ENCODE data around the gene ZNF516.

The ZNF516 gene

DNA sequence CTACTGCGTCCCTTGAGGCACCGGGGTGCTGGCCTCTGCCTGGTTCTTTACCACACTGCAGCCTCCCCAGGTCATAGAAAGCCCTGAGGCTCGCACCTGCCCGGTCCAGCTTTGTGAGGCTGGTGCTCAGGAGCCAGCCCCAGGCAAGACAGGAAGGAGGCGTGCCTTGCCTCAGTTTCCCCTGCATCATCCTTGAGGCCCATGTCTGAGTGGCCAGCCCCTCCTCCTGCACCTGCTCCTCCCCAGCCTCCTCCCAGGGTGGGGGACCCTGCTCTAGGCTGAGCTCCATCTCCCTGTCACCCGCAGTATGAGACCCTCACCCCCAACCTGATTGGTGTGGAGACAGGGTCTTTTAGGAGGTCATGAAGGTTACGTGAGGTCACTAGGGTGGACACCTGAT, 147.7 kb downstream of the ZNF516 start:
- 0 out of 2 replicates have a peak, but pooled peaks cover 2% of the 10 kb centered on the region for H3K4me1 ChIP-seq (ENCODE audit: control insufficient read depth, insufficient read depth, low read length)
- TF ChIP-seq ZNF660 (tag by site-specific recombination; IDR thresholded peaks at IDR 0.05) (no peak), ZNF514 (tag by site-specific recombination; IDR thresholded peaks at IDR 0.05) (no peak), ZNF510 (tag by site-specific recombination; IDR thresholded peaks at IDR 0.05; ENCODE audit: insufficient replicate concordance) (no peak), GLIS1 (tag by site-specific recombination; IDR thresholded peaks at IDR 0.05) (no peak), ZNF530 (tag by site-specific recombination; IDR thresholded peaks at IDR 0.05; ENCODE audit: low read depth) (no peak), KLF10 (tag by site-specific recombination; IDR thresholded peaks at IDR 0.05) (no peak), ZNF777 (tag by site-specific recombination; IDR thresholded peaks at IDR 0.05; ENCODE audit: borderline replicate concordance) (no peak), ZBTB17 (tag by site-specific recombination; IDR thresholded peaks at IDR 0.05) (no peak)
- TF ChIP-seq, protein P1, sequence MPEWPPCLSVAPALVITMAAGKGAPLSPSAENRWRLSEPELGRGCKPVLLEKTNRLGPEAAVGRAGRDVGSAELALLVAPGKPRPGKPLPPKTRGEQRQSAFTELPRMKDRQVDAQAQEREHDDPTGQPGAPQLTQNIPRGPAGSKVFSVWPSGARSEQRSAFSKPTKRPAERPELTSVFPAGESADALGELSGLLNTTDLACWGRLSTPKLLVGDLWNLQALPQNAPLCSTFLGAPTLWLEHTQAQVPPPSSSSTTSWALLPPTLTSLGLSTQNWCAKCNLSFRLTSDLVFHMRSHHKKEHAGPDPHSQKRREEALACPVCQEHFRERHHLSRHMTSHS (tag by site-specific recombination; IDR thresholded peaks at IDR 0.05): no peak
- TF ChIP-seq, protein P2, sequence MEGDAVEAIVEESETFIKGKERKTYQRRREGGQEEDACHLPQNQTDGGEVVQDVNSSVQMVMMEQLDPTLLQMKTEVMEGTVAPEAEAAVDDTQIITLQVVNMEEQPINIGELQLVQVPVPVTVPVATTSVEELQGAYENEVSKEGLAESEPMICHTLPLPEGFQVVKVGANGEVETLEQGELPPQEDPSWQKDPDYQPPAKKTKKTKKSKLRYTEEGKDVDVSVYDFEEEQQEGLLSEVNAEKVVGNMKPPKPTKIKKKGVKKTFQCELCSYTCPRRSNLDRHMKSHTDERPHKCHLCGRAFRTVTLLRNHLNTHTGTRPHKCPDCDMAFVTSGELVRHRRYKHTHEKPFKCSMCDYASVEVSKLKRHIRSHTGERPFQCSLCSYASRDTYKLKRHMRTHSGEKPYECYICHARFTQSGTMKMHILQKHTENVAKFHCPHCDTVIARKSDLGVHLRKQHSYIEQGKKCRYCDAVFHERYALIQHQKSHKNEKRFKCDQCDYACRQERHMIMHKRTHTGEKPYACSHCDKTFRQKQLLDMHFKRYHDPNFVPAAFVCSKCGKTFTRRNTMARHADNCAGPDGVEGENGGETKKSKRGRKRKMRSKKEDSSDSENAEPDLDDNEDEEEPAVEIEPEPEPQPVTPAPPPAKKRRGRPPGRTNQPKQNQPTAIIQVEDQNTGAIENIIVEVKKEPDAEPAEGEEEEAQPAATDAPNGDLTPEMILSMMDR (tag by site-specific recombination; IDR thresholded peaks at IDR 0.05): no peak
- ChIA-PET CTCF (interaction anchor here (0.6 kb wide), 1 partner anchor 308 kb away, joined by 5 read pairs; no protein-coding TSS in a partner anchor), POLR2A (no interaction called here)
- H3K36me3 ChIP-seq (ENCODE audit: control insufficient read depth in 2 of 2, insufficient read depth in 1 of 2, low read length in 2 of 2): no peaks in the 10 kb centered on the region; a peak in 1 of 3 replicates
- H3K4me3 ChIP-seq (ENCODE audit: low read depth, low read length): no peak overlapping the region
- no peak overlapping the region for H3K27ac ChIP-seq (ENCODE audit: extremely low read depth, low read depth, low read length)
- H3K9me3 ChIP-seq (ENCODE audit: control insufficient read depth, insufficient read depth, low read depth, low read length): no peaks in the 10 kb centered on the region

DNA sequence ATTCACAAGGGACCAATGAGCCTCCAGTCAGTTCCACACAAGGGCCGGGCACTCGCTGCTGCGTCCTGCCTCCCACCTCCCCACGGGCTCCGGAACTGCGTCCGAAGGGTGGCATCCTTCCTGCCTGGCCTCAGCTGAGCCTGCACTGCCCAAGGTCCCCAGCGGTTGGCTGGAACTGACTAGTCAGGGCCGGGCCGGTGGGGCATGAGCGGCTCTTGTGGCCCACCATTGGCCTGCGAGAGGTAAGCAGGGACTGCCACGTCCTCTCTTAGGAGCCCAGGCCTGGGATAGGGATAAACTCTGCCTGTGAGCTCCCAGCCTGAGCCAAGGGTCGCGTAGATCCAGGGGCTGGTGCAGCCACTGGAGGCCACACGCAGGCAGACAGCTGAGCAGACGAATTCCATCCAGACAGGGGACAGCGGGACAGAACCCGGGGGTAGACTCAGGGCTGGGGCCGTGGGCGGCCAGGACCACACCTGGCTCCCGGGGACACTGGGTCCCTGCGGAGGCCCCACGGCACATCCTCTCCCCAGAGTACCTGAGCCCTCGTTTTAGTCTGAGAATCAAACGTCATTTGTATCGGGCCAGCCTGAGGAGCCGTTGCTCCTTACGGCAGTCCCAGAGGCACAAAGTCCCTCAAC, 148.4 kb downstream of the ZNF516 start:
- TF ChIP-seq, protein P3, sequence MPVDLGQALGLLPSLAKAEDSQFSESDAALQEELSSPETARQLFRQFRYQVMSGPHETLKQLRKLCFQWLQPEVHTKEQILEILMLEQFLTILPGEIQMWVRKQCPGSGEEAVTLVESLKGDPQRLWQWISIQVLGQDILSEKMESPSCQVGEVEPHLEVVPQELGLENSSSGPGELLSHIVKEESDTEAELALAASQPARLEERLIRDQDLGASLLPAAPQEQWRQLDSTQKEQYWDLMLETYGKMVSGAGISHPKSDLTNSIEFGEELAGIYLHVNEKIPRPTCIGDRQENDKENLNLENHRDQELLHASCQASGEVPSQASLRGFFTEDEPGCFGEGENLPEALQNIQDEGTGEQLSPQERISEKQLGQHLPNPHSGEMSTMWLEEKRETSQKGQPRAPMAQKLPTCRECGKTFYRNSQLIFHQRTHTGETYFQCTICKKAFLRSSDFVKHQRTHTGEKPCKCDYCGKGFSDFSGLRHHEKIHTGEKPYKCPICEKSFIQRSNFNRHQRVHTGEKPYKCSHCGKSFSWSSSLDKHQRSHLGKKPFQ (tag by site-specific recombination; IDR thresholded peaks at IDR 0.05): no peak
- TF ChIP-seq ZNF19 (tag by site-specific recombination; IDR thresholded peaks at IDR 0.05; ENCODE audit: low read depth) (no peak), SP3 (tag by site-specific recombination; IDR thresholded peaks at IDR 0.05) (no peak), HOXA7 (CRISPR knock-in tag; IDR thresholded peaks at IDR 0.05; ENCODE audit: borderline replicate concordance) (no peak), ZNF747 (tag by site-specific recombination; IDR thresholded peaks at IDR 0.05) (no peak), ZNF223 (tag by site-specific recombination; IDR thresholded peaks at IDR 0.05) (no peak), ZNF416 (tag by site-specific recombination; IDR thresholded peaks at IDR 0.05) (no peak), ZNF555 (tag by site-specific recombination; conservative IDR thresholded peaks at IDR 0.05) (no peak), ZNF548 (tag by site-specific recombination; IDR thresholded peaks at IDR 0.05) (no peak), TCF7L2 (IDR thresholded peaks at IDR 0.05; ENCODE audit: borderline replicate concordance, low read depth, low read length) (no peak), YY2 (tag by site-specific recombination; IDR thresholded peaks at IDR 0.05) (no peak), ZNF341 (tag by site-specific recombination; IDR thresholded peaks at IDR 0.05; ENCODE audit: low read depth) (no peak), HOXC10 (CRISPR knock-in tag; IDR thresholded peaks at IDR 0.05) (no peak), ZBTB48 (tag by site-specific recombination; IDR thresholded peaks at IDR 0.05) (no peak), OVOL3 (tag by site-specific recombination; IDR thresholded peaks at IDR 0.05) (no peak), ZSCAN16 (tag by site-specific recombination; IDR thresholded peaks at IDR 0.05) (no peak)
- TF ChIP-seq, protein P4, sequence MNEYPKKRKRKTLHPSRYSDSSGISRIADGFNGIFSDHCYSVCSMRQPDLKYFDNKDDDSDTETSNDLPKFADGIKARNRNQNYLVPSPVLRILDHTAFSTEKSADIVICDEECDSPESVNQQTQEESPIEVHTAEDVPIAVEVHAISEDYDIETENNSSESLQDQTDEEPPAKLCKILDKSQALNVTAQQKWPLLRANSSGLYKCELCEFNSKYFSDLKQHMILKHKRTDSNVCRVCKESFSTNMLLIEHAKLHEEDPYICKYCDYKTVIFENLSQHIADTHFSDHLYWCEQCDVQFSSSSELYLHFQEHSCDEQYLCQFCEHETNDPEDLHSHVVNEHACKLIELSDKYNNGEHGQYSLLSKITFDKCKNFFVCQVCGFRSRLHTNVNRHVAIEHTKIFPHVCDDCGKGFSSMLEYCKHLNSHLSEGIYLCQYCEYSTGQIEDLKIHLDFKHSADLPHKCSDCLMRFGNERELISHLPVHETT (tag by site-specific recombination; IDR thresholded peaks at IDR 0.05): no peak
- TF ChIP-seq, protein P5, sequence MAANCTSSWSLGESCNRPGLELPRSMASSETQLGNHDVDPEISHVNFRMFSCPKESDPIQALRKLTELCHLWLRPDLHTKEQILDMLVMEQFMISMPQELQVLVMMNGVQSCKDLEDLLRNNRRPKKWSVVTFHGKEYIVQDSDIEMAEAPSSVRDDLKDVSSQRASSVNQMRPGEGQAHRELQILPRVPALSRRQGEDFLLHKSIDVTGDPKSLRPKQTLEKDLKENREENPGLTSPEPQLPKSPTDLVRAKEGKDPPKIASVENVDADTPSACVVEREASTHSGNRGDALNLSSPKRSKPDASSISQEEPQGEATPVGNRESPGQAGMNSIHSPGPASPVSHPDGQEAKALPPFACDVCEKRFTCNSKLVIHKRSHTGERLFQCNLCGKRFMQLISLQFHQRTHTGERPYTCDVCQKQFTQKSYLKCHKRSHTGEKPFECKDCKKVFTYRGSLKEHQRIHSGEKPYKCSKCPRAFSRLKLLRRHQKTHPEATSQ (tag by site-specific recombination; IDR thresholded peaks at IDR 0.05): no peak
- Histone ChIP-seq H3K9me3 (ENCODE audit: control insufficient read depth, insufficient read depth, low read depth, low read length) (no peaks in the 10 kb centered on the region), H3K4me1 (ENCODE audit: control insufficient read depth, insufficient read depth, low read length) (no peaks in the 10 kb centered on the region), H3K36me3 (ENCODE audit: control insufficient read depth in 2 of 2, insufficient read depth in 1 of 2, low read length in 2 of 2) (no peaks in the 10 kb centered on the region; a peak in 1 of 3 replicates), H3K27ac (ENCODE audit: extremely low read depth, low read depth, low read length) (no peak overlapping the region), H3K4me3 (ENCODE audit: low read depth, low read length) (no peak overlapping the region)
- ChIA-PET CTCF (interaction anchor here (0.6 to 1.1 kb wide), 2 partner anchors 88 to 307 kb away, joined by 4 to 5 read pairs; no protein-coding TSS in a partner anchor), POLR2A (no interaction called here)

Measured in HEK293 (cell line).